Endothelial cell (in vitro differentiated cells): ENCODE measurements around the gene TMED10. TPM values are rescaled to one million over a fixed set of nuclear protein-coding genes. Genes with fewer than 3 reads are reported as not detected.

ENCODE experiments used
- DNase-seq: peaks from one replicate; pipeline ENCODE4 v3.0.0; 2021; ENCODE audit warnings: low spot score
- H3K27ac Mint-ChIP-seq: one replicate; pipeline ENCODE4 v1.8.0; 2021; ENCODE audit warnings: mixed read lengths, inconsistent platforms; ENCODE audit not compliant: unreplicated experiment
- H3K27me3 Mint-ChIP-seq: one replicate; pipeline ENCODE4 v1.8.0; 2021; ENCODE audit warnings: mild to moderate bottlenecking, moderate library complexity, mixed read lengths, inconsistent platforms; ENCODE audit not compliant: unreplicated experiment
- H3K36me3 Mint-ChIP-seq: one replicate; pipeline ENCODE4 v1.8.0; 2021; ENCODE audit warnings: mild to moderate bottlenecking, low read depth, mixed read lengths, inconsistent platforms; ENCODE audit not compliant: unreplicated experiment
- H3K4me1 Mint-ChIP-seq: one replicate; pipeline ENCODE4 v1.8.0; 2021; ENCODE audit warnings: mild to moderate bottlenecking, mixed read lengths, inconsistent platforms; ENCODE audit not compliant: unreplicated experiment
- H3K4me3 Mint-ChIP-seq: one replicate; pipeline ENCODE4 v1.8.0; 2021; ENCODE audit warnings: mild to moderate bottlenecking, mixed read lengths, inconsistent platforms; ENCODE audit not compliant: unreplicated experiment
- H3K9me3 Mint-ChIP-seq: one replicate; pipeline ENCODE4 v1.8.0; 2021; ENCODE audit warnings: mixed read lengths, inconsistent platforms; ENCODE audit not compliant: unreplicated experiment
- CTCF ChIP-seq: fragments of 200-600 bp; sonication (generic); IDR thresholded peaks from one replicate; pipeline ENCODE4 v1.5.0; 2021; ENCODE audit warnings: antibody characterized with exemption; ENCODE audit not compliant: unreplicated experiment
- total RNA-seq: library from RNA; stranded (reverse); fragmentation: NEBNext Ultra II Directional; extraction: Animal tissue kit (Norgen Biotek cat#: 25700); gene quantifications from one replicate; pipeline ENCODE4 v1.2.1, GENCODE V29; 2021; ENCODE audit not compliant: unreplicated experiment

TMED10 gene
- total RNA-seq, 1 donor from 2014 or later: 312 TPM

- Mint-ChIP-seq H3K4me3 (no peak overlapping the region), H3K9me3 (no peaks in the 10 kb centered on the region), H3K27ac (peak overlapping the region; percentile 77), H3K36me3 (no peaks in the 10 kb centered on the region), H3K27me3 (no peaks in the 10 kb centered on the region), H3K4me1 (peaks cover 26% of the 10 kb centered on the region)
- TF ChIP-seq CTCF: no peak
- DNase-seq: no peak
Observed at GRCh38 chr14:75220156-75220555, 43.7 kb upstream of the TMED10 start.

- no peaks in the 10 kb centered on the region for H3K9me3 Mint-ChIP-seq
- no peaks in the 10 kb centered on the region for H3K27me3 Mint-ChIP-seq
- H3K36me3 Mint-ChIP-seq: no peaks in the 10 kb centered on the region
- no peak for DNase-seq
- no peak overlapping the region for H3K27ac Mint-ChIP-seq
- no peak for TF ChIP-seq CTCF
- H3K4me1 Mint-ChIP-seq: peaks cover 14% of the 10 kb centered on the region
- H3K4me3 Mint-ChIP-seq: no peak overlapping the region
Observed at GRCh38 chr14:75217508-75218206, 41.2 kb upstream of the TMED10 start.

GRCh38 chr14:75216427-75217006, 40.1 kb upstream of the TMED10 start:
- Mint-ChIP-seq H3K27me3 (no peaks in the 10 kb centered on the region), H3K4me3 (no peak overlapping the region), H3K27ac (no peak overlapping the region), H3K4me1 (peaks cover 6% of the 10 kb centered on the region), H3K36me3 (no peaks in the 10 kb centered on the region), H3K9me3 (no peaks in the 10 kb centered on the region)
- no peak for DNase-seq
- TF ChIP-seq CTCF: no peak

GRCh38 chr14:75215520-75215919, 39.1 kb upstream of the TMED10 start:
- DNase-seq: no peak
- Mint-ChIP-seq H3K36me3 (no peaks in the 10 kb centered on the region), H3K9me3 (no peaks in the 10 kb centered on the region), H3K4me3 (no peak overlapping the region), H3K27me3 (peaks cover 3% of the 10 kb centered on the region), H3K27ac (no peak overlapping the region), H3K4me1 (peaks cover 6% of the 10 kb centered on the region)
- no peak for TF ChIP-seq CTCF

- no peaks in the 10 kb centered on the region for H3K9me3 Mint-ChIP-seq
- TF ChIP-seq CTCF: no peak
- H3K4me3 Mint-ChIP-seq: no peak overlapping the region
- H3K36me3 Mint-ChIP-seq: no peaks in the 10 kb centered on the region
- peaks cover 2% of the 10 kb centered on the region for H3K4me1 Mint-ChIP-seq
- H3K27ac Mint-ChIP-seq: no peak overlapping the region
- DNase-seq: no peak
- peaks cover 3% of the 10 kb centered on the region for H3K27me3 Mint-ChIP-seq
Observed at GRCh38 chr14:75214558-75214957, 38.1 kb upstream of the TMED10 start.
